Measurements from ENCODE around the gene INPP5D. TPM values are rescaled to one million over a fixed set of nuclear protein-coding genes. Genes with fewer than 3 reads are reported as not detected.

The INPP5D gene
- total RNA-seq, 3 donors from 2014 or later = 18.4 to 20.3 (median 20.0) TPM

GRCh38 chr2:233228376-233228775 lies 168.2 kb downstream of the INPP5D start:
- intact Hi-C loops (cut with DNase I; ENCODE audit: low total_unique reads) = no loop called here
- no peak for DNase-seq (ENCODE audit: low spot score in 2 of 2)
- Histone ChIP-seq H3K27ac (no peak overlapping the region), H3K4me1 (no peaks in the 10 kb centered on the region), H3K27me3 (no peaks in the 10 kb centered on the region), H3K4me3 (no peak overlapping the region), H3K36me3 (no peaks in the 10 kb centered on the region), H3K9me3 (no peaks in the 10 kb centered on the region)
- no peak for TF ChIP-seq CTCF (IDR thresholded peaks at IDR 0.05)
- no peak for TF ChIP-seq POLR2A (IDR thresholded peaks at IDR 0.05)
- no peak for TF ChIP-seq POLR2AphosphoS5 (IDR thresholded peaks at IDR 0.05)

GRCh38 chr2:233233618-233234230 lies 173.6 kb downstream of the INPP5D start:
- no peak overlapping the region for H3K4me3 ChIP-seq
- intact Hi-C loops (cut with DNase I; ENCODE audit: low total_unique reads) = no loop called here

GRCh38 chr2:233234264-233234663 lies 174.1 kb downstream of the INPP5D start:
- no peak overlapping the region for H3K4me3 ChIP-seq
- no peak for DNase-seq (ENCODE audit: low spot score in 2 of 2)
- intact Hi-C loops (cut with DNase I; ENCODE audit: low total_unique reads) = no loop called here
- H3K27me3 ChIP-seq = no peaks in the 10 kb centered on the region
- no peaks in the 10 kb centered on the region for H3K36me3 ChIP-seq
- H3K9me3 ChIP-seq = no peaks in the 10 kb centered on the region
- H3K4me1 ChIP-seq = no peaks in the 10 kb centered on the region
- H3K27ac ChIP-seq = no peak overlapping the region
- TF ChIP-seq CTCF (IDR thresholded peaks at IDR 0.05) (no peak), POLR2A (IDR thresholded peaks at IDR 0.05) (no peak), POLR2AphosphoS5 (IDR thresholded peaks at IDR 0.05) (no peak)

More at GRCh38 chr2:233233618-233234230, 173.6 kb downstream of the INPP5D start:
- Histone ChIP-seq H3K36me3 (no peaks in the 10 kb centered on the region), H3K27ac (no peak overlapping the region), H3K4me1 (no peaks in the 10 kb centered on the region), H3K27me3 (no peaks in the 10 kb centered on the region), H3K9me3 (no peaks in the 10 kb centered on the region)
- DNase-seq (ENCODE audit: low spot score in 2 of 2) = no peak
- TF ChIP-seq CTCF (IDR thresholded peaks at IDR 0.05) (no peak), POLR2AphosphoS5 (IDR thresholded peaks at IDR 0.05) (no peak), POLR2A (IDR thresholded peaks at IDR 0.05) (no peak)

GRCh38 chr2:233234996-233235395 lies 174.9 kb downstream of the INPP5D start:
- intact Hi-C loops (cut with DNase I; ENCODE audit: low total_unique reads) = no loop called here
- Histone ChIP-seq H3K27ac (no peak overlapping the region), H3K4me1 (no peaks in the 10 kb centered on the region), H3K4me3 (no peak overlapping the region), H3K36me3 (no peaks in the 10 kb centered on the region), H3K9me3 (no peaks in the 10 kb centered on the region), H3K27me3 (no peaks in the 10 kb centered on the region)
- DNase-seq (ENCODE audit: low spot score in 2 of 2) = no peak
- TF ChIP-seq POLR2A (IDR thresholded peaks at IDR 0.05) = no peak
- no peak for TF ChIP-seq CTCF (IDR thresholded peaks at IDR 0.05)
- TF ChIP-seq POLR2AphosphoS5 (IDR thresholded peaks at IDR 0.05) = no peak

- intact Hi-C loops (cut with DNase I; ENCODE audit: low total_unique reads) = no loop called here
- H3K27me3 ChIP-seq = no peaks in the 10 kb centered on the region
- TF ChIP-seq POLR2A (IDR thresholded peaks at IDR 0.05) (no peak), POLR2AphosphoS5 (IDR thresholded peaks at IDR 0.05) (no peak), CTCF (IDR thresholded peaks at IDR 0.05) (no peak)
- no peak for DNase-seq (ENCODE audit: low spot score in 2 of 2)
- no peaks in the 10 kb centered on the region for H3K4me1 ChIP-seq
- H3K27ac ChIP-seq = no peak overlapping the region
- no peaks in the 10 kb centered on the region for H3K36me3 ChIP-seq
- no peak overlapping the region for H3K4me3 ChIP-seq
- H3K9me3 ChIP-seq = no peaks in the 10 kb centered on the region
Measured at GRCh38 chr2:233235977-233236376, 175.8 kb downstream of the INPP5D start.
